B cell (primary cell): ENCODE results near the gene PSMD2. TPM values are rescaled to one million over a fixed set of nuclear protein-coding genes. Genes with fewer than 3 reads are reported as not detected.

ENCODE experiments used
- ATAC-seq: fragments of 200-7000 bp; cut with Tn5 transposase; one replicate; pipeline ENCODE4 v1.10.0; 2021; ENCODE audit warnings: low read depth, mild to moderate bottlenecking, moderate number of reproducible peaks, moderate library complexity
- CTCF ChIA-PET: fragments of 350-600 bp; sonication (Branson Sonifier 250); formaldehyde crosslinking; loops from one replicate; lab custom pipeline; 2021; ENCODE audit warnings: antibody characterized with exemption, inconsistent platforms; lab: Charles Lee
- POLR2A ChIA-PET: fragments of 350-600 bp; sonication (Branson Sonifier 250); formaldehyde crosslinking; loops from one replicate; lab custom pipeline; 2021; ENCODE audit warnings: antibody characterized with exemption; lab: Charles Lee
- DNase-seq: peaks from one replicate; pipeline ENCODE4 v3.0.0; 2013
- H2AFZ ChIP-seq: 2 replicates; pipeline ENCODE4 v1.6.1; 2012; ENCODE audit warnings: mild to moderate bottlenecking, low read depth, low read length; ENCODE audit not compliant: insufficient read depth, poor library complexity, severe bottlenecking
- H3K27ac ChIP-seq, 2 donors: 1 replicate in 1 of 2; 2 replicates in 1 of 2; pipeline ENCODE4 v1.5.1; 2012 to 2013; ENCODE audit warnings: low read length in 2 of 2, mild to moderate bottlenecking in 2 of 2, moderate library complexity in 1 of 2
- H3K27me3 ChIP-seq, 4 experiments: fragments of 200-600 bp in 1 of 4; sonication (generic) in 1 of 4; replicated peaks in 1 of 4; 1 replicate in 2 of 4; 2 replicates in 2 of 4; pipeline versions ENCODE4 v1.6.1 to v1.7.0; 2013 to 2016; ENCODE audit warnings: low read length in 3 of 4, mild to moderate bottlenecking in 2 of 4, mixed read lengths in 1 of 4, moderate library complexity in 1 of 4; ENCODE audit not compliant: insufficient read depth in 4 of 4, control insufficient read depth in 3 of 4; ENCODE audit errors: control extremely low read depth in 1 of 4
- H3K36me3 ChIP-seq, 2 experiments: replicated peaks in 1 of 2; 1 replicate in 1 of 2; 2 replicates in 1 of 2; pipeline versions ENCODE4 v1.6.1 to v1.7.1; 2013; ENCODE audit warnings: low read length in 1 of 2; ENCODE audit not compliant: insufficient read depth in 2 of 2, control insufficient read depth in 1 of 2; ENCODE audit errors: control extremely low read depth in 1 of 2, extremely low read depth in 1 of 2
- H3K4me1 ChIP-seq, 2 donors: fragments of 200-600 bp in 1 of 2; sonication (generic) in 1 of 2; 1 replicate in 1 of 2; 2 replicates in 1 of 2; pipeline versions ENCODE4 v1.5.1 to v1.6.1; 2013 to 2017; ENCODE audit warnings: low read length in 2 of 2; ENCODE audit not compliant: control insufficient read depth in 2 of 2, insufficient read depth in 2 of 2
- H3K4me2 ChIP-seq: replicated peaks from 2 replicates; pipeline ENCODE3; 2012; ENCODE audit warnings: mild to moderate bottlenecking, low read depth, low read length; ENCODE audit not compliant: poor library complexity, severe bottlenecking
- H3K4me3 ChIP-seq, 5 experiments: fragments of 200-600 bp in 1 of 5; sonication (generic) in 1 of 5; 1 replicate in 3 of 5; 2 replicates in 2 of 5; pipeline versions ENCODE4 v1.5.1 to v1.7.0; 2011 to 2016; ENCODE audit warnings: low read length in 4 of 5, mild to moderate bottlenecking in 4 of 5, low read depth in 2 of 5, control low read depth in 1 of 5, moderate library complexity in 1 of 5; ENCODE audit not compliant: insufficient read depth in 1 of 5; ENCODE audit errors: control extremely low read depth in 1 of 5, extremely low read depth in 1 of 5
- H3K79me2 ChIP-seq: fragments of 200-600 bp; sonication (generic); one replicate; pipeline ENCODE4 v1.6.0; 2016; ENCODE audit warnings: low read length; ENCODE audit not compliant: control insufficient read depth, insufficient read depth
- H3K9ac ChIP-seq: fragments of 200-600 bp; sonication (generic); 2 replicates; pipeline ENCODE4 v1.6.1; 2017; ENCODE audit warnings: mild to moderate bottlenecking, low read length, moderate library complexity
- H3K9me3 ChIP-seq, 3 donors: one replicate each; pipeline versions ENCODE4 v1.6.1 to v1.7.1; 2013; ENCODE audit warnings: low read length in 2 of 3; ENCODE audit not compliant: control insufficient read depth in 2 of 3, insufficient read depth in 1 of 3; ENCODE audit errors: control extremely low read depth in 1 of 3
- H4K20me1 ChIP-seq: 2 replicates; pipeline ENCODE4 v1.6.0; 2012; ENCODE audit warnings: mild to moderate bottlenecking, low read length; ENCODE audit not compliant: insufficient read depth, control insufficient read depth, poor library complexity, severe bottlenecking
- H3K27ac Mint-ChIP-seq: one replicate; pipeline ENCODE4 v1.8.0; 2021; ENCODE audit warnings: mixed read lengths
- H3K27me3 Mint-ChIP-seq: one replicate; pipeline ENCODE4 v1.8.0; 2021; ENCODE audit warnings: mixed read lengths
- H3K4me1 Mint-ChIP-seq: one replicate; pipeline ENCODE4 v1.8.0; 2021; ENCODE audit warnings: mixed read lengths
- H3K4me3 Mint-ChIP-seq: one replicate; pipeline ENCODE4 v1.8.0; 2021; ENCODE audit warnings: mixed read lengths
- H3K9me3 Mint-ChIP-seq: one replicate; pipeline ENCODE4 v1.8.0; 2022; ENCODE audit warnings: mixed read lengths; ENCODE audit not compliant: insufficient read depth
- CTCF ChIP-seq: fragments of 200-600 bp; IDR thresholded peaks from one replicate; pipeline ENCODE4 v1.8.0; 2022; ENCODE audit warnings: antibody characterized with exemption, mild to moderate bottlenecking
- EZH2 ChIP-seq: IDR thresholded peaks from 2 replicates; pipeline ENCODE4 v1.6.1; 2012; ENCODE audit warnings: borderline replicate concordance, low read depth, mild to moderate bottlenecking, moderate library complexity, low read length; ENCODE audit not compliant: insufficient read depth, poor library complexity, severe bottlenecking
- WGBS: methylation state at CpG from one replicate; pipeline ENCODE4 v1.1.5; 2013; ENCODE audit warnings: missing lambda C conversion rate; ENCODE audit not compliant: insufficient coverage; 5-methylcytosine and 5-hydroxymethylcytosine counted together
- intact Hi-C: fragments of 100-400 bp; cut with micrococcal nuclease; formaldehyde crosslinking; loops from one replicate; pipeline ENCODE4 v1.10.0; 2022
- polyA plus RNA-seq: library from polyadenylated mRNA; depleted of rRNA; stranded (reverse); fragments of >200 nt; gene quantifications from 2 replicates; pipeline ENCODE4 v1.2.3, GENCODE V29; 2012
- total RNA-seq, 2 donors: library from RNA; stranded (reverse); fragments of 120-200 nt in 1 of 2; gene quantifications; 1 replicate in 1 of 2; 2 replicates in 1 of 2; pipeline versions ENCODE4 v1.2.3 to v1.2.4, GENCODE V29; 2013 to 2022

The PSMD2 gene
- total and polyA plus RNA-seq, 2 donors (not counting 1 experiment from before 2014, with no cell fraction given), result 79.4 to 140 TPM

- no peak for DNase-seq
- no peaks in the 10 kb centered on the region for H3K4me1 ChIP-seq
- peaks cover 34% of the 10 kb centered on the region for H3K27me3 Mint-ChIP-seq
- no peak overlapping the region for H3K9ac ChIP-seq
- no peak overlapping the region for H3K4me3 Mint-ChIP-seq
- no peaks in the 10 kb centered on the region for H4K20me1 ChIP-seq
- ATAC-seq, result no peak
- no peak overlapping the region for H2AFZ ChIP-seq
- 88% methylated on average over 8 of the region's 8 CpGs for WGBS
- no peaks in the 10 kb centered on the region for H3K79me2 ChIP-seq
- no peaks in the 10 kb centered on the region for H3K4me1 Mint-ChIP-seq
- H3K27ac Mint-ChIP-seq, result no peak overlapping the region
- H3K27me3 ChIP-seq, result peaks cover 0 to 11% (median 0%) of the 10 kb centered on the region in 4 experiments
- intact Hi-C loops, result no loop called here
- H3K9me3 Mint-ChIP-seq, result no peaks in the 10 kb centered on the region
- H3K9me3 ChIP-seq, result no peaks in the 10 kb centered on the region
- CTCF ChIA-PET, result interaction anchor here (1.1 kb wide), 1 partner anchor 56 kb away, joined by 9 read pairs; no protein-coding TSS in a partner anchor
- TF ChIP-seq EZH2 (no peak), CTCF (no peak)
- no peak overlapping the region for H3K4me2 ChIP-seq
- no peak overlapping the region for H3K4me3 ChIP-seq
- H3K27ac ChIP-seq, result no peak overlapping the region
- no peaks in the 10 kb centered on the region for H3K36me3 ChIP-seq
- POLR2A ChIA-PET, result no interaction called here
These were observed 15.4 kb upstream of the PSMD2 start for GRCh38 chr3:184283681-184284080.

GRCh38 chr3:184284696-184285095 lies 14.3 kb upstream of the PSMD2 start:
- Histone ChIP-seq H3K36me3 (no peaks in the 10 kb centered on the region), H4K20me1 (no peaks in the 10 kb centered on the region), H3K27ac (no peak overlapping the region), H2AFZ (no peak overlapping the region), H3K27me3 (peaks cover 0 to 10% (median 2%) of the 10 kb centered on the region in 4 experiments), H3K9me3 (no peaks in the 10 kb centered on the region), H3K4me2 (no peak overlapping the region), H3K9ac (no peak overlapping the region), H3K4me1 (no peaks in the 10 kb centered on the region), H3K79me2 (no peaks in the 10 kb centered on the region), H3K4me3 (no peak overlapping the region)
- 31% methylated on average over 3 of the region's 4 CpGs for WGBS
- Mint-ChIP-seq H3K4me3 (no peak overlapping the region), H3K27ac (no peak overlapping the region), H3K27me3 (peaks cover 34% of the 10 kb centered on the region), H3K4me1 (no peaks in the 10 kb centered on the region), H3K9me3 (no peaks in the 10 kb centered on the region)
- TF ChIP-seq EZH2 (no peak), CTCF (no peak)
- ChIA-PET CTCF (interaction anchor here (1.1 kb wide), 1 partner anchor 57 kb away, joined by 9 read pairs; no protein-coding TSS in a partner anchor), POLR2A (no interaction called here)
- no peak for ATAC-seq
- no peak for DNase-seq
- intact Hi-C loops, result no loop called here
